GM18951 (cell line): ENCODE data around the gene TRAPPC8.
"Not testable (repeated sequence)": the region's sequence is repeated elsewhere in the genome, so short reads cannot be mapped to it uniquely, and the experiment has no call there.

Experiments
- POLR2A ChIP-seq: IDR thresholded peaks from 4 replicates; pipeline ENCODE4 v1.6.1; 2011; ENCODE audit warnings: mild to moderate bottlenecking; ENCODE audit not compliant: insufficient read length, insufficient read depth; ENCODE audit errors: extremely low read depth
- in situ Hi-C: fragments of 300-500 bp; cut with MboI; formaldehyde crosslinking; loops from one replicate; pipeline ENCODE4 v1.12.0; 2022; ENCODE audit warnings: low sequenced_read_pairs, mixed read lengths, inconsistent platforms; ENCODE audit not compliant: unreplicated experiment

TRAPPC8 gene

GRCh38 chr18:31954349-31954748, 11.4 kb upstream of the TRAPPC8 start:
- in situ Hi-C loops, result no loop called here
- no peak for TF ChIP-seq POLR2A

GRCh38 chr18:31953699-31954098, 10.8 kb upstream of the TRAPPC8 start:
- in situ Hi-C loops, result not testable (repeated sequence)

GRCh38 chr18:31952223-31952622, 9.3 kb upstream of the TRAPPC8 start:
- TF ChIP-seq POLR2A, result no peak
- in situ Hi-C loops, result no loop called here

- no peak for TF ChIP-seq POLR2A
- in situ Hi-C loops, result no loop called here
Measured at GRCh38 chr18:31950583-31950982, 7.7 kb upstream of the TRAPPC8 start.

- in situ Hi-C loops, result not testable (repeated sequence)
Measured at GRCh38 chr18:31948349-31948748, 5.4 kb upstream of the TRAPPC8 start.

GRCh38 chr18:31946305-31947046, 3.5 kb upstream of the TRAPPC8 start:
- in situ Hi-C loops, result no loop called here
- no peak for TF ChIP-seq POLR2A

- TF ChIP-seq POLR2A, result no peak
- in situ Hi-C loops, result no loop called here
Measured at GRCh38 chr18:31943878-31944816, 1.2 kb upstream of the TRAPPC8 start.

- in situ Hi-C loops, result no loop called here
- TF ChIP-seq POLR2A, result no peak
Measured at GRCh38 chr18:31942291-31942998, 483 bp downstream of the TRAPPC8 start.

GRCh38 chr18:31941010-31941809, 1.7 kb downstream of the TRAPPC8 start:
- no peak for TF ChIP-seq POLR2A
- in situ Hi-C loops, result no loop called here

- in situ Hi-C loops, result not testable (repeated sequence)
Measured at GRCh38 chr18:31934773-31935172, 8.2 kb downstream of the TRAPPC8 start.

- in situ Hi-C loops, result no loop called here
- TF ChIP-seq POLR2A, result no peak
Measured at GRCh38 chr18:31931886-31932240, 11.1 kb downstream of the TRAPPC8 start.

- TF ChIP-seq POLR2A, result no peak
- in situ Hi-C loops, result no loop called here
Measured at GRCh38 chr18:31931163-31931885, 11.6 kb downstream of the TRAPPC8 start.
